Measurements from ENCODE around the gene FGA. TPM values are rescaled to one million over a fixed set of nuclear protein-coding genes. Genes with fewer than 3 reads are reported as not detected.

Gene FGA
- total RNA-seq, 1 donor, result not detected

- H3K4me3 ChIP-seq (ENCODE audit: low read depth, low read length), result no peak overlapping the region
- TF ChIP-seq CTCF (IDR thresholded peaks at IDR 0.05; ENCODE audit: insufficient read depth, low read depth, low read length), result no peak
- no peak for DNase-seq (ENCODE audit: low read depth)
These were observed 7.3 kb downstream of the FGA start for GRCh38 chr4:154583230-154583629.

- no peak for TF ChIP-seq CTCF (IDR thresholded peaks at IDR 0.05; ENCODE audit: insufficient read depth, low read depth, low read length)
- H3K4me3 ChIP-seq (ENCODE audit: low read depth, low read length), result no peak overlapping the region
- DNase-seq (ENCODE audit: low read depth), result no peak
These were observed 7.8 kb downstream of the FGA start for GRCh38 chr4:154582723-154583122.

- DNase-seq (ENCODE audit: low read depth), result no peak
- no peak for TF ChIP-seq CTCF (IDR thresholded peaks at IDR 0.05; ENCODE audit: insufficient read depth, low read depth, low read length)
- no peak overlapping the region for H3K4me3 ChIP-seq (ENCODE audit: low read depth, low read length)
These were observed 10.6 kb downstream of the FGA start for GRCh38 chr4:154579927-154580326.

GRCh38 chr4:154578919-154579318 lies 11.6 kb downstream of the FGA start:
- DNase-seq (ENCODE audit: low read depth), result no peak
- no peak overlapping the region for H3K4me3 ChIP-seq (ENCODE audit: low read depth, low read length)
- TF ChIP-seq CTCF (IDR thresholded peaks at IDR 0.05; ENCODE audit: insufficient read depth, low read depth, low read length), result no peak

GRCh38 chr4:154577324-154577723 lies 13.2 kb downstream of the FGA start:
- H3K4me3 ChIP-seq (ENCODE audit: low read depth, low read length), result no peak overlapping the region
- no peak for TF ChIP-seq CTCF (IDR thresholded peaks at IDR 0.05; ENCODE audit: insufficient read depth, low read depth, low read length)

GRCh38 chr4:154574311-154574710 lies 16.2 kb downstream of the FGA start:
- no peak for TF ChIP-seq CTCF (IDR thresholded peaks at IDR 0.05; ENCODE audit: insufficient read depth, low read depth, low read length)
- H3K4me3 ChIP-seq (ENCODE audit: low read depth, low read length), result no peak overlapping the region
- no peak for DNase-seq (ENCODE audit: low read depth)

More at GRCh38 chr4:154577324-154577723, 13.2 kb downstream of the FGA start:
- DNase-seq (ENCODE audit: low read depth), result no peak

- no peak overlapping the region for H3K4me3 ChIP-seq (ENCODE audit: low read depth, low read length)
- DNase-seq (ENCODE audit: low read depth), result no peak
- TF ChIP-seq CTCF (IDR thresholded peaks at IDR 0.05; ENCODE audit: insufficient read depth, low read depth, low read length), result no peak
These were observed 17.2 kb downstream of the FGA start for GRCh38 chr4:154573190-154573870.
